HG02973 (cell line): ENCODE data around the gene CHRM5.
"Not testable (repeated sequence)": the region's sequence is repeated elsewhere in the genome, so short reads cannot be mapped to it uniquely, and the experiment has no call there.

Experiments
- ATAC-seq: cut with Tn5 transposase; IDR thresholded peaks from one replicate; pipeline ENCODE4 v1.9.1; 2021; ENCODE audit warnings: moderate library complexity; ENCODE audit not compliant: unreplicated experiment

CHRM5 gene

GRCh38 chr15:33985751-33986150 lies 17.5 kb downstream of the CHRM5 start:
- no peak for ATAC-seq

GRCh38 chr15:33987444-33987843 lies 19.1 kb downstream of the CHRM5 start:
- ATAC-seq: no peak

GRCh38 chr15:33988384-33988783 lies 20.1 kb downstream of the CHRM5 start:
- no peak for ATAC-seq

- ATAC-seq: no peak
Measured at GRCh38 chr15:33994005-33994615, 25.8 kb downstream of the CHRM5 start.

GRCh38 chr15:33995666-33996065 lies 27.4 kb downstream of the CHRM5 start:
- ATAC-seq: not testable (repeated sequence)

- no peak for ATAC-seq
Measured at GRCh38 chr15:34001536-34001935, 33.2 kb downstream of the CHRM5 start.

- no peak for ATAC-seq
Measured at GRCh38 chr15:34006381-34006780, 38.1 kb downstream of the CHRM5 start.

- no peak for ATAC-seq
Measured at GRCh38 chr15:34009656-34010055, 41.4 kb downstream of the CHRM5 start.

- ATAC-seq: no peak
Measured at GRCh38 chr15:34010921-34011320, 42.6 kb downstream of the CHRM5 start.

GRCh38 chr15:34011481-34011880 lies 43.2 kb downstream of the CHRM5 start:
- ATAC-seq: no peak

GRCh38 chr15:34012461-34013028 lies 44.2 kb downstream of the CHRM5 start:
- no peak for ATAC-seq

- ATAC-seq: no peak
Measured at GRCh38 chr15:34013746-34014145, 45.4 kb downstream of the CHRM5 start.

GRCh38 chr15:34014556-34014955 lies 46.3 kb downstream of the CHRM5 start:
- no peak for ATAC-seq

- no peak for ATAC-seq
Measured at GRCh38 chr15:34018021-34018645, 49.8 kb downstream of the CHRM5 start.

GRCh38 chr15:34018738-34019137 lies 50.4 kb downstream of the CHRM5 start:
- not testable (repeated sequence) for ATAC-seq

GRCh38 chr15:34019369-34019990 lies 51.2 kb downstream of the CHRM5 start:
- ATAC-seq: no peak

GRCh38 chr15:34023907-34024306 lies 55.6 kb downstream of the CHRM5 start:
- ATAC-seq: no peak

GRCh38 chr15:34025252-34025651 lies 57.0 kb downstream of the CHRM5 start:
- no peak for ATAC-seq

- no peak for ATAC-seq
Measured at GRCh38 chr15:34027606-34028005, 59.3 kb downstream of the CHRM5 start.

GRCh38 chr15:34031987-34032760 lies 63.9 kb downstream of the CHRM5 start:
- no peak for ATAC-seq
